ENCODE measurements around the gene CFAP57.
"Not testable (repeated sequence)": the region's sequence is repeated elsewhere in the genome, so short reads cannot be mapped to it uniquely, and the experiment has no call there.

CFAP57 gene

GRCh38 chr1:43174873-43175272, 2.7 kb downstream of the CFAP57 start:
- DNase-seq (ENCODE audit: low spot score), result no peak

GRCh38 chr1:43177691-43178090, 5.6 kb downstream of the CFAP57 start:
- no peak for DNase-seq (ENCODE audit: low spot score)

- no peak for DNase-seq (ENCODE audit: low spot score)
These were observed 12.3 kb downstream of the CFAP57 start for GRCh38 chr1:43184388-43184787.

GRCh38 chr1:43184995-43185394, 12.9 kb downstream of the CFAP57 start:
- DNase-seq (ENCODE audit: low spot score), result no peak

- DNase-seq (ENCODE audit: low spot score), result no peak
These were observed 16.0 kb downstream of the CFAP57 start for GRCh38 chr1:43188106-43188505.

GRCh38 chr1:43194509-43194908, 22.4 kb downstream of the CFAP57 start:
- DNase-seq (ENCODE audit: low spot score), result no peak

- no peak for DNase-seq (ENCODE audit: low spot score)
These were observed 25.4 kb downstream of the CFAP57 start for GRCh38 chr1:43197343-43198127.

- no peak for DNase-seq (ENCODE audit: low spot score)
These were observed 27.1 kb downstream of the CFAP57 start for GRCh38 chr1:43199093-43199726.

- no peak for DNase-seq (ENCODE audit: low spot score)
These were observed 31.7 kb downstream of the CFAP57 start for GRCh38 chr1:43203859-43204258.

- DNase-seq (ENCODE audit: low spot score), result no peak
These were observed 32.3 kb downstream of the CFAP57 start for GRCh38 chr1:43204394-43204793.

- DNase-seq (ENCODE audit: low spot score), result no peak
These were observed 33.5 kb downstream of the CFAP57 start for GRCh38 chr1:43205671-43206070.

GRCh38 chr1:43206600-43207228, 34.6 kb downstream of the CFAP57 start:
- peak; percentile 62 for DNase-seq (ENCODE audit: low spot score)

GRCh38 chr1:43207229-43207853, 35.2 kb downstream of the CFAP57 start:
- DNase-seq (ENCODE audit: low spot score), result no peak

- DNase-seq (ENCODE audit: low spot score), result not testable (repeated sequence)
These were observed 36.1 kb downstream of the CFAP57 start for GRCh38 chr1:43208277-43208676.

- DNase-seq (ENCODE audit: low spot score), result no peak
These were observed 42.6 kb downstream of the CFAP57 start for GRCh38 chr1:43214501-43215444.

- peak; percentile 29 for DNase-seq (ENCODE audit: low spot score)
These were observed 45.6 kb downstream of the CFAP57 start for GRCh38 chr1:43217747-43218146.

GRCh38 chr1:43220905-43221778, 49.0 kb downstream of the CFAP57 start:
- no peak for DNase-seq (ENCODE audit: low spot score)

GRCh38 chr1:43221797-43222196, 49.7 kb downstream of the CFAP57 start:
- DNase-seq (ENCODE audit: low spot score), result no peak

- peak; percentile 32 for DNase-seq (ENCODE audit: low spot score)
These were observed 50.7 kb downstream of the CFAP57 start for GRCh38 chr1:43222879-43223278.

- DNase-seq (ENCODE audit: low spot score), result peak; percentile 22
These were observed 53.0 kb downstream of the CFAP57 start for GRCh38 chr1:43225168-43225567.

Measured in ecto neural progenitor cell (in vitro differentiated cells).